Type B pancreatic cell (in vitro differentiated cells): Measurements from ENCODE around the gene PPFIBP1. TPM values are rescaled to one million over a fixed set of nuclear protein-coding genes. Genes with fewer than 3 reads are reported as not detected.
A peak's percentile ranks its signal among the peaks of the same experiment; 100 is the strongest.

Source experiments
- DNase-seq: peaks from one replicate; pipeline ENCODE4 v3.0.0; 2021; ENCODE audit warnings: mixed read lengths; ENCODE audit not compliant: unreplicated experiment; ENCODE audit errors: extremely low spot score
- H3K27ac Mint-ChIP-seq: 2 replicates; pipeline ENCODE4 v1.8.0; 2021; ENCODE audit warnings: mild to moderate bottlenecking, mixed read lengths
- H3K27me3 Mint-ChIP-seq: 2 replicates; pipeline ENCODE4 v1.8.0; 2021; ENCODE audit warnings: mixed read lengths
- H3K36me3 Mint-ChIP-seq: 2 replicates; pipeline ENCODE4 v1.8.0; 2021; ENCODE audit warnings: mixed read lengths
- H3K4me1 Mint-ChIP-seq: one replicate; pipeline ENCODE4 v1.8.0; 2021; ENCODE audit warnings: mixed read lengths; ENCODE audit not compliant: unreplicated experiment
- H3K4me3 Mint-ChIP-seq: 2 replicates; pipeline ENCODE4 v1.8.0; 2021; ENCODE audit warnings: mild to moderate bottlenecking, mixed read lengths
- H3K9me3 Mint-ChIP-seq: 2 replicates; pipeline ENCODE4 v1.8.0; 2021; ENCODE audit warnings: mixed read lengths
- CTCF ChIP-seq: fragments of 200-600 bp; sonication (generic); conservative IDR thresholded peaks from 2 replicates; pipeline ENCODE4 v1.5.0; 2021; ENCODE audit warnings: antibody characterized with exemption, mild to moderate bottlenecking
- total RNA-seq: library from RNA; stranded (reverse); gene quantifications from 2 replicates; pipeline ENCODE4 v1.2.1, GENCODE V29; 2021; ENCODE audit warnings: low replicate concordance

Gene PPFIBP1
- total RNA-seq, 1 donor from 2014 or later, result 68.3 TPM

- H3K9me3 Mint-ChIP-seq, result peaks cover 14% of the 10 kb centered on the region
These were observed 25.3 kb downstream of the PPFIBP1 start for GRCh38 chr12:27549236-27549800.

GRCh38 chr12:27549801-27550652 is 26.0 kb downstream of the PPFIBP1 start:
- DNase-seq, result no peak
- Mint-ChIP-seq H3K4me3 (peak overlapping the region; percentile 39), H3K36me3 (peaks cover 38% of the 10 kb centered on the region), H3K27me3 (no peaks in the 10 kb centered on the region), H3K27ac (peak overlapping the region; percentile 81), H3K9me3 (peaks cover 14% of the 10 kb centered on the region), H3K4me1 (peaks cover 34% of the 10 kb centered on the region)
- no peak for TF ChIP-seq CTCF

More at GRCh38 chr12:27549236-27549800, 25.3 kb downstream of the PPFIBP1 start:
- no peak for TF ChIP-seq CTCF
- H3K4me3 Mint-ChIP-seq, result peak overlapping the region; percentile 39
- H3K36me3 Mint-ChIP-seq, result peaks cover 43% of the 10 kb centered on the region
- H3K27me3 Mint-ChIP-seq, result no peaks in the 10 kb centered on the region
- H3K4me1 Mint-ChIP-seq, result peaks cover 27% of the 10 kb centered on the region
- H3K27ac Mint-ChIP-seq, result peak overlapping the region; percentile 81
- no peak for DNase-seq

- DNase-seq, result no peak
- peaks cover 40% of the 10 kb centered on the region for H3K4me1 Mint-ChIP-seq
These were observed 26.6 kb downstream of the PPFIBP1 start for GRCh38 chr12:27550653-27550975.

GRCh38 chr12:27551172-27551840 is 27.3 kb downstream of the PPFIBP1 start:
- Mint-ChIP-seq H3K27ac (no peak overlapping the region), H3K9me3 (peaks cover 14% of the 10 kb centered on the region), H3K27me3 (no peaks in the 10 kb centered on the region), H3K36me3 (peaks cover 36% of the 10 kb centered on the region), H3K4me1 (peaks cover 46% of the 10 kb centered on the region), H3K4me3 (no peak overlapping the region)
- DNase-seq, result no peak
- no peak for TF ChIP-seq CTCF

More at GRCh38 chr12:27550653-27550975, 26.6 kb downstream of the PPFIBP1 start:
- TF ChIP-seq CTCF, result no peak
- Mint-ChIP-seq H3K27ac (peak overlapping the region; percentile 81), H3K4me3 (no peak overlapping the region), H3K9me3 (peaks cover 14% of the 10 kb centered on the region), H3K27me3 (no peaks in the 10 kb centered on the region), H3K36me3 (peaks cover 38% of the 10 kb centered on the region)

GRCh38 chr12:27552235-27552634 is 28.2 kb downstream of the PPFIBP1 start:
- H3K4me1 Mint-ChIP-seq, result peaks cover 50% of the 10 kb centered on the region
- peak overlapping the region; percentile 23 for H3K27ac Mint-ChIP-seq
- TF ChIP-seq CTCF, result no peak
- peaks cover 14% of the 10 kb centered on the region for H3K9me3 Mint-ChIP-seq
- DNase-seq, result no peak
- H3K36me3 Mint-ChIP-seq, result peaks cover 39% of the 10 kb centered on the region
- H3K4me3 Mint-ChIP-seq, result peak overlapping the region; percentile 3
- no peaks in the 10 kb centered on the region for H3K27me3 Mint-ChIP-seq
